ENCODE measurements around the gene RBBP6.

- no peak for TF ChIP-seq EZH2 (IDR thresholded peaks at IDR 0.05; ENCODE audit: low read depth)
- TF ChIP-seq, protein P1, sequence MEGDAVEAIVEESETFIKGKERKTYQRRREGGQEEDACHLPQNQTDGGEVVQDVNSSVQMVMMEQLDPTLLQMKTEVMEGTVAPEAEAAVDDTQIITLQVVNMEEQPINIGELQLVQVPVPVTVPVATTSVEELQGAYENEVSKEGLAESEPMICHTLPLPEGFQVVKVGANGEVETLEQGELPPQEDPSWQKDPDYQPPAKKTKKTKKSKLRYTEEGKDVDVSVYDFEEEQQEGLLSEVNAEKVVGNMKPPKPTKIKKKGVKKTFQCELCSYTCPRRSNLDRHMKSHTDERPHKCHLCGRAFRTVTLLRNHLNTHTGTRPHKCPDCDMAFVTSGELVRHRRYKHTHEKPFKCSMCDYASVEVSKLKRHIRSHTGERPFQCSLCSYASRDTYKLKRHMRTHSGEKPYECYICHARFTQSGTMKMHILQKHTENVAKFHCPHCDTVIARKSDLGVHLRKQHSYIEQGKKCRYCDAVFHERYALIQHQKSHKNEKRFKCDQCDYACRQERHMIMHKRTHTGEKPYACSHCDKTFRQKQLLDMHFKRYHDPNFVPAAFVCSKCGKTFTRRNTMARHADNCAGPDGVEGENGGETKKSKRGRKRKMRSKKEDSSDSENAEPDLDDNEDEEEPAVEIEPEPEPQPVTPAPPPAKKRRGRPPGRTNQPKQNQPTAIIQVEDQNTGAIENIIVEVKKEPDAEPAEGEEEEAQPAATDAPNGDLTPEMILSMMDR (conservative IDR thresholded peaks at IDR 0.05): no peak
Observed at GRCh38 chr16:24525970-24526559, 13.3 kb upstream of the RBBP6 start.

Data from PC-9 (cell line).